HUES6 (cell line): ENCODE results near the gene TM7SF3.
A peak's percentile ranks its signal among the peaks of the same experiment; 100 is the strongest.
"Not testable (repeated sequence)": the region's sequence is repeated elsewhere in the genome, so short reads cannot be mapped to it uniquely, and the experiment has no call there.

Source experiments
- H3K27ac ChIP-seq: 2 replicates; pipeline ENCODE4 v1.7.0; 2013; ENCODE audit warnings: low read depth, mild to moderate bottlenecking, low read length, inconsistent platforms
- H3K27me3 ChIP-seq: 2 replicates; pipeline ENCODE4 v1.6.1; 2013; ENCODE audit warnings: low read length; ENCODE audit not compliant: control insufficient read depth, insufficient read depth
- H3K36me3 ChIP-seq: 2 replicates; pipeline ENCODE4 v1.6.1; 2013; ENCODE audit warnings: low read length; ENCODE audit not compliant: control insufficient read depth, insufficient read depth
- H3K4me1 ChIP-seq: 2 replicates; pipeline ENCODE4 v1.6.1; 2013; ENCODE audit warnings: low read length; ENCODE audit not compliant: control insufficient read depth, insufficient read depth
- H3K4me3 ChIP-seq: 2 replicates; pipeline ENCODE4 v1.5.1; 2013; ENCODE audit warnings: low read depth, low read length
- H3K9ac ChIP-seq: one replicate; pipeline ENCODE4 v1.6.1; 2013; ENCODE audit warnings: mild to moderate bottlenecking, low read length
- H3K9me3 ChIP-seq: 2 replicates; pipeline ENCODE4 v1.6.1; 2013; ENCODE audit warnings: low read depth, low read length; ENCODE audit not compliant: control insufficient read depth, insufficient read depth

Gene TM7SF3

GRCh38 chr12:27014085-27014858 is at the start of gene TM7SF3:
TM7SF3 (minus strand) TSS chr12:27014384; CDS start chr12:27014168, 216 bp downstream.
- no peaks in the 10 kb centered on the region for H3K36me3 ChIP-seq

GRCh38 chr12:27063250-27063851 is 49.2 kb upstream of the TM7SF3 start:
- H3K4me3 ChIP-seq = no peak overlapping the region
- H3K27ac ChIP-seq = no peak overlapping the region
- no peaks in the 10 kb centered on the region for H3K9me3 ChIP-seq
- H3K9ac ChIP-seq = no peak overlapping the region
- no peaks in the 10 kb centered on the region for H3K36me3 ChIP-seq
- H3K27me3 ChIP-seq = no peaks in the 10 kb centered on the region
- no peaks in the 10 kb centered on the region for H3K4me1 ChIP-seq

More at GRCh38 chr12:27014085-27014858, at the start of gene TM7SF3:
- peaks cover 28% of the 10 kb centered on the region for H3K4me1 ChIP-seq
- H3K9ac ChIP-seq = peak within 1 kb of the TSS; percentile 82
- H3K9me3 ChIP-seq = no peaks in the 10 kb centered on the region
- peak within 1 kb of the TSS; percentile 97 for H3K4me3 ChIP-seq
- H3K27ac ChIP-seq = peak within 1 kb of the TSS; percentile 75
- H3K27me3 ChIP-seq = no peaks in the 10 kb centered on the region

- no peak overlapping the region for H3K4me3 ChIP-seq
- no peak overlapping the region for H3K9ac ChIP-seq
- no peaks in the 10 kb centered on the region for H3K36me3 ChIP-seq
- H3K9me3 ChIP-seq = no peaks in the 10 kb centered on the region
- H3K4me1 ChIP-seq = no peaks in the 10 kb centered on the region
- H3K27ac ChIP-seq = no peak overlapping the region
- H3K27me3 ChIP-seq = no peaks in the 10 kb centered on the region
These were observed 47.1 kb upstream of the TM7SF3 start for GRCh38 chr12:27061317-27061716.

- H3K27ac ChIP-seq = no peak overlapping the region
- H3K9ac ChIP-seq = no peak overlapping the region
- no peak overlapping the region for H3K4me3 ChIP-seq
- no peaks in the 10 kb centered on the region for H3K4me1 ChIP-seq
- no peaks in the 10 kb centered on the region for H3K9me3 ChIP-seq
- no peaks in the 10 kb centered on the region for H3K36me3 ChIP-seq
- no peaks in the 10 kb centered on the region for H3K27me3 ChIP-seq
These were observed 46.6 kb upstream of the TM7SF3 start for GRCh38 chr12:27060740-27061139.

GRCh38 chr12:27057543-27057942 is 43.4 kb upstream of the TM7SF3 start:
- H3K36me3 ChIP-seq = no peaks in the 10 kb centered on the region
- no peaks in the 10 kb centered on the region for H3K9me3 ChIP-seq
- no peaks in the 10 kb centered on the region for H3K27me3 ChIP-seq
- H3K4me3 ChIP-seq = no peak overlapping the region
- H3K27ac ChIP-seq = no peak overlapping the region
- H3K4me1 ChIP-seq = no peaks in the 10 kb centered on the region
- no peak overlapping the region for H3K9ac ChIP-seq

GRCh38 chr12:27055966-27056365 is 41.8 kb upstream of the TM7SF3 start:
- no peak overlapping the region for H3K27ac ChIP-seq
- H3K4me3 ChIP-seq = no peak overlapping the region
- no peaks in the 10 kb centered on the region for H3K27me3 ChIP-seq
- H3K9ac ChIP-seq = no peak overlapping the region
- H3K9me3 ChIP-seq = no peaks in the 10 kb centered on the region
- H3K4me1 ChIP-seq = no peaks in the 10 kb centered on the region
- H3K36me3 ChIP-seq = no peaks in the 10 kb centered on the region

- Histone ChIP-seq H3K9ac (no peak overlapping the region), H3K27me3 (no peaks in the 10 kb centered on the region), H3K4me1 (no peaks in the 10 kb centered on the region), H3K9me3 (no peaks in the 10 kb centered on the region), H3K36me3 (no peaks in the 10 kb centered on the region), H3K4me3 (no peak overlapping the region), H3K27ac (no peak overlapping the region)
These were observed 38.6 kb upstream of the TM7SF3 start for GRCh38 chr12:27052742-27053141.

GRCh38 chr12:27052176-27052575 is 38.0 kb upstream of the TM7SF3 start:
- no peak overlapping the region for H3K9ac ChIP-seq
- no peak overlapping the region for H3K27ac ChIP-seq
- no peaks in the 10 kb centered on the region for H3K4me1 ChIP-seq
- H3K4me3 ChIP-seq = no peak overlapping the region
- H3K27me3 ChIP-seq = no peaks in the 10 kb centered on the region
- H3K36me3 ChIP-seq = no peaks in the 10 kb centered on the region
- no peaks in the 10 kb centered on the region for H3K9me3 ChIP-seq

GRCh38 chr12:27048822-27049752 is 34.9 kb upstream of the TM7SF3 start:
- Histone ChIP-seq H3K27me3 (no peaks in the 10 kb centered on the region), H3K36me3 (no peaks in the 10 kb centered on the region), H3K9ac (no peak overlapping the region), H3K27ac (no peak overlapping the region), H3K4me1 (no peaks in the 10 kb centered on the region), H3K4me3 (no peak overlapping the region), H3K9me3 (no peaks in the 10 kb centered on the region)

GRCh38 chr12:27042018-27042417 is 27.8 kb upstream of the TM7SF3 start:
- H3K36me3 ChIP-seq, H3K9me3 ChIP-seq, H3K27me3 ChIP-seq, H3K9ac ChIP-seq, H3K27ac ChIP-seq, H3K4me3 ChIP-seq, H3K4me1 ChIP-seq: not testable (repeated sequence)

GRCh38 chr12:27040637-27041036 is 26.5 kb upstream of the TM7SF3 start:
- not testable (repeated sequence) for H3K9ac ChIP-seq, H3K27me3 ChIP-seq, H3K36me3 ChIP-seq, H3K4me3 ChIP-seq, H3K4me1 ChIP-seq, H3K9me3 ChIP-seq, H3K27ac ChIP-seq
